Esophagus squamous epithelium (tissue), 5 donors: ENCODE data around the gene CACNB2. TPM values are rescaled to one million over a fixed set of nuclear protein-coding genes. Genes with fewer than 3 reads are reported as not detected.

Experiments
- DNase-seq: peaks from one replicate; lab custom pipeline; 2025; lab: John Stamatoyannopoulos, UW
- H3K27ac ChIP-seq, 4 donors: fragments of 200-600 bp; sonication (generic); one replicate each; pipeline ENCODE4 v1.5.1; 2016 to 2019; ENCODE audit warnings: mild to moderate bottlenecking in 1 of 4
- H3K27me3 ChIP-seq, 4 donors: fragments of 200-600 bp; sonication (generic); 1 replicate in 3 of 4; 2 replicates in 1 of 4; pipeline versions ENCODE4 v1.5.1 to v1.6.0; 2017 to 2021; ENCODE audit warnings: antibody characterized with exemption in 1 of 4
- H3K36me3 ChIP-seq, 3 donors: fragments of 200-600 bp; sonication (generic); one replicate each; pipeline ENCODE4 v1.5.1; 2016 to 2019
- H3K4me1 ChIP-seq, 3 donors: fragments of 200-600 bp; sonication (generic); one replicate each; pipeline ENCODE4 v1.5.1; 2017 to 2019
- H3K4me3 ChIP-seq, 4 donors: fragments of 200-600 bp; sonication (generic); 1 replicate in 3 of 4; 2 replicates in 1 of 4; pipeline ENCODE4 v1.5.1; 2016 to 2019; ENCODE audit warnings: mild to moderate bottlenecking in 2 of 4, moderate library complexity in 1 of 4
- H3K9me3 ChIP-seq, 3 donors: fragments of 200-600 bp; sonication (generic); one replicate each; pipeline ENCODE4 v1.5.1; 2016 to 2019
- POLR2A ChIP-seq, 4 donors: fragments of 450-650 bp; IDR thresholded peaks; one replicate each; pipeline ENCODE4 v1.6.1; 2017; ENCODE audit warnings: antibody characterized with exemption in 4 of 4, mild to moderate bottlenecking in 4 of 4, moderate library complexity in 3 of 4
- WGBS, 2 donors: methylation state at CpG; one replicate each; pipeline ENCODE4 v1.1.5; 2018; 5-methylcytosine and 5-hydroxymethylcytosine counted together
- intact Hi-C: fragments of 100-400 bp; cut with DNase I; formaldehyde crosslinking; loops from one replicate; pipeline ENCODE4 v1.15.0; 2022
- total RNA-seq, 4 donors: library from RNA; depleted of rRNA; stranded (reverse); fragments of >200 nt; gene quantifications; one replicate each; pipeline ENCODE4 v1.1.0, GENCODE V29; 2016
- TF ChIP-seq, protein P1 (sequence below), 6 experiments: fragments of 450-650 bp in 4 of 6; fragments of 200-600 bp in 2 of 6; sonication (generic) in 2 of 6; IDR thresholded peaks; one replicate each; pipeline ENCODE4 v1.5.1; 2016 to 2019; ENCODE audit warnings: antibody characterized with exemption in 6 of 6, mild to moderate bottlenecking in 4 of 6, moderate library complexity in 4 of 6
- donor health status: DM: yes; HTN: yes; CAD: no.

CACNB2 gene
- total RNA-seq, 4 donors from 2014 or later = 0.91 to 37.0 (median 5.7) TPM

DNA sequence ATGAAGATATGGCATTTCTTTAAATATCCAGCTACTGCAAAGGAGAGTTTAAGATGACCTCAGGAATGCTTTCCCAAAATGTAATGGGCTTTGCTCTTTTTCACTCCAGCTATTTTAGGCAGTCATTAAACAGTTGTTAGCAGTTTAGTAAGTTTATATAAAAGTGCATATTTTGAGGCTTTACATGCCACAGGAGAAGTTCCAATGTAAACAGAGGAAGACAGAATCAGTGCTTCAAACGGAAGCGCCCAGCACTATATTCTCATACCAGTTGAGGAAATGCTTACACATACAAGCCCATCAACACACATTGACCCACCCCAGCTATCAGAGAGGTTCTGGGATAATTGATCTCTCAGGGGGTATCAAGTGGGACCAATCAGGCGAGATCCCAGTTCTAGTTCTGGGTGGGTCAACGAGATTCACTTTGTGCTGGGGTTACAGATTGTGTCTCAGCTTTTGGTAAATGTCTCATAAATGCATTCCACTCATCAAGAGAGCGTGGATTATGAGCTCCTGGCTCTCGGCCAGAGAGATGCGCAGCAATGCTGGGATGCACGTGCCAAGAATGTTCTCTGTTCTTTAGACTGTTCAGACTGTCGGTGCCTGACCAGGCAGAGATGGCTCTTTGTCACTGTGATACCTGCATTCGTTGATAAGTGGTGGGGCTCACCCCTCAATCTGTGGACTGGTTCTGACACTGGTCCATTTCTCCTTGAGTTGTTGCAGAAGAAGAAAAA is 55.0 kb downstream of the CACNB2 start:
- Histone ChIP-seq H3K27me3 (no peaks in the 10 kb centered on the region), H3K4me1 (peaks cover 0 to 16% (median 3%) of the 10 kb centered on the region in 3 donors), H3K27ac (peak overlapping the region in 3 of 4 donors; percentile 60 to 73 (median 72)), H3K4me3 (no peak overlapping the region), H3K9me3 (no peaks in the 10 kb centered on the region), H3K36me3 (no peaks in the 10 kb centered on the region)
- 32 to 42% methylated on average over 9 to 10 of the region's 10 CpGs for WGBS, 2 donors
- TF ChIP-seq, protein P1, sequence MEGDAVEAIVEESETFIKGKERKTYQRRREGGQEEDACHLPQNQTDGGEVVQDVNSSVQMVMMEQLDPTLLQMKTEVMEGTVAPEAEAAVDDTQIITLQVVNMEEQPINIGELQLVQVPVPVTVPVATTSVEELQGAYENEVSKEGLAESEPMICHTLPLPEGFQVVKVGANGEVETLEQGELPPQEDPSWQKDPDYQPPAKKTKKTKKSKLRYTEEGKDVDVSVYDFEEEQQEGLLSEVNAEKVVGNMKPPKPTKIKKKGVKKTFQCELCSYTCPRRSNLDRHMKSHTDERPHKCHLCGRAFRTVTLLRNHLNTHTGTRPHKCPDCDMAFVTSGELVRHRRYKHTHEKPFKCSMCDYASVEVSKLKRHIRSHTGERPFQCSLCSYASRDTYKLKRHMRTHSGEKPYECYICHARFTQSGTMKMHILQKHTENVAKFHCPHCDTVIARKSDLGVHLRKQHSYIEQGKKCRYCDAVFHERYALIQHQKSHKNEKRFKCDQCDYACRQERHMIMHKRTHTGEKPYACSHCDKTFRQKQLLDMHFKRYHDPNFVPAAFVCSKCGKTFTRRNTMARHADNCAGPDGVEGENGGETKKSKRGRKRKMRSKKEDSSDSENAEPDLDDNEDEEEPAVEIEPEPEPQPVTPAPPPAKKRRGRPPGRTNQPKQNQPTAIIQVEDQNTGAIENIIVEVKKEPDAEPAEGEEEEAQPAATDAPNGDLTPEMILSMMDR (IDR thresholded peaks at IDR 0.05) = no peak
- TF ChIP-seq POLR2A (IDR thresholded peaks at IDR 0.05) = no peak
- no peak for DNase-seq
- intact Hi-C loops = no loop called here

DNA sequence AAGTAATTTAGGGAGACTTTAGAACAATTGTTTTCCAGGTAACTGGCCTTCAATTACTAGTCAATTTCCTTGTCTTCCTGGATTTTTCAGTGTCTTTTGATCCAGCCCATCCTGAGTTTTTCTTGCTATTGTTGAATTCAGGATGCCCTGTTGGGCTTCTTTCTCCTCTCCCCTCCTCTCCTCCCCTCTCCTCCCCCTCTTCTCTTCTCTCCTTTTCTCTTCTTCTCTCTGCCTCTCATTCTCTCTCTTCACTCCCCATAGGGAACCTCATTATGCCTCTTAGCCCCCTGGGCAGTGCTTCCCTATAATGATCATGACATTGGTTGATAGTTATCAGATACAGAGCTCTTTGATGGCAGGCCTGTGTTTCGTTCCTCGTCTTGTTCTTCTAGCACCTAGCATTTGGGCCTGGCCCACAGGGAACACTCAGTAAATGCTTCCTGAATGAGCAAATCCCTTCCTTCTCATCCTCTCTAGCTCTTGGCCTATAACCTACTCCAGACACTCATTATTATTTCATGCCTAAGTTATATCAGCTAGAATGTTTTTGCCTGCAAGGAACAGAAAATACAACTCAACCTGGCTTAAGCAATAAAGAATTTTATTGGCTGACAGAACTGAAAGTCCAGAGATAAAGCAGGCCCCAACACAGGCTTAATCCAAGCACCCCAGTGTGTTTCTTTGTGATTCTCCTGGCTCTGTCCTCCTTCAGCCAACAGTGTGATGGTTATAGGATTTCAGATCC is 56.8 kb downstream of the CACNB2 start:
- Histone ChIP-seq H3K36me3 (no peaks in the 10 kb centered on the region), H3K4me3 (no peak overlapping the region), H3K9me3 (no peaks in the 10 kb centered on the region), H3K27ac (peak overlapping the region in 3 of 4 donors; percentile 42 to 72 (median 52)), H3K4me1 (peaks cover 0 to 16% (median 3%) of the 10 kb centered on the region in 3 donors), H3K27me3 (no peaks in the 10 kb centered on the region)
- intact Hi-C loops = no loop called here
- no peak for TF ChIP-seq POLR2A (IDR thresholded peaks at IDR 0.05)
- TF ChIP-seq, protein P1 (IDR thresholded peaks at IDR 0.05) = no peak
- DNase-seq = no peak
- WGBS, 2 donors = 82 to 88% methylated on average over 2 of the region's 2 CpGs

DNA sequence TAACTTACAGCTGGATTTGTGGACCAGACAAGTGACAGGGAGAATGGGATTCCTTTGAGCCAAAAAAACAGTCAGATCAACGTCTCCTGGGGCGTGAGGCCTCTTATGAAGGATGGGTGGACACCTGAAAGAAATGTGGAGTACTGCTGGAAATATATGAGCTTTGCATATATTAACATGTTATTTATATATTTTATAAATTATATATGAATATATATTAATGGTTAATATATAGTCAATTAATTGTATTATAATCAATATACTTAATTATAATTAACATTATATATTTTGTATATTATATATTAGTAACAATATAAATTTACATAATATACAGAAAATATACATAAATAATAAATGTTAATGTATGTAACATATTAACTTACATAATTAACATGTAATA is 57.5 kb downstream of the CACNB2 start:
- no peak for DNase-seq
- H3K4me3 ChIP-seq = no peak overlapping the region
- H3K27ac ChIP-seq = peak overlapping the region in 3 of 4 donors; percentile 42 to 72 (median 52)
- WGBS, 2 donors = 85 to 89% methylated on average over 2 of the region's 2 CpGs
- TF ChIP-seq POLR2A (IDR thresholded peaks at IDR 0.05) = no peak
- TF ChIP-seq, protein P1 (IDR thresholded peaks at IDR 0.05) = no peak
- no peaks in the 10 kb centered on the region for H3K27me3 ChIP-seq
- H3K9me3 ChIP-seq = no peaks in the 10 kb centered on the region
- H3K36me3 ChIP-seq = no peaks in the 10 kb centered on the region
- intact Hi-C loops = no loop called here
- peaks cover 0 to 16% (median 3%) of the 10 kb centered on the region in 3 donors for H3K4me1 ChIP-seq

DNA sequence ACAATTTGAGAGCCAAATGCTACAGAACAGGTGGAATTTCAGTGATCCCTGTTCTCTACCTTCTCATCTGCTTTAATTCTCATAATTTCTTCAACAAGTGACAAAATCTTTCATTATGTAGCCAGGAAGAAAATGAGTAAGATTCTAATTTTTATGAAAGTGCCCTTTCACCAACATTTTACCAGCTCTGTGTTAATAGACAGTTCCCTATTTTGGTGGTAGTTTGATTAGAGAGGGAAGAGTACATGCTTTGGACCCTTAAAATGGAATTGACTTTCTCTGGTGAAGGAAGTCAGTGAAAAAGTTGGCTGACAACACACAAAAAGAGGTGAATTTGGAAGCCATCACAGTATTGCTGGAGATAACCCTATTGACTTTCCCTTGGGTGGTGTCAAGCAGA is 61.7 kb downstream of the CACNB2 start:
- DNase-seq = no peak
- intact Hi-C loops = no loop called here
- no peaks in the 10 kb centered on the region for H3K27me3 ChIP-seq
- TF ChIP-seq POLR2A (IDR thresholded peaks at IDR 0.05) = no peak
- TF ChIP-seq, protein P1 (IDR thresholded peaks at IDR 0.05) = no peak
- H3K36me3 ChIP-seq = no peaks in the 10 kb centered on the region
- H3K4me1 ChIP-seq = no peaks in the 10 kb centered on the region
- H3K9me3 ChIP-seq = no peaks in the 10 kb centered on the region
- peak overlapping the region in 2 of 4 donors; percentile 65 to 66 for H3K27ac ChIP-seq
- no peak overlapping the region for H3K4me3 ChIP-seq
